Measurements from ENCODE around the gene KRT72. TPM values are rescaled to one million over a fixed set of nuclear protein-coding genes. Genes with fewer than 3 reads are reported as not detected.

Gene KRT72
- total RNA-seq, 1 experiment from 2014 or later: not detected

DNA sequence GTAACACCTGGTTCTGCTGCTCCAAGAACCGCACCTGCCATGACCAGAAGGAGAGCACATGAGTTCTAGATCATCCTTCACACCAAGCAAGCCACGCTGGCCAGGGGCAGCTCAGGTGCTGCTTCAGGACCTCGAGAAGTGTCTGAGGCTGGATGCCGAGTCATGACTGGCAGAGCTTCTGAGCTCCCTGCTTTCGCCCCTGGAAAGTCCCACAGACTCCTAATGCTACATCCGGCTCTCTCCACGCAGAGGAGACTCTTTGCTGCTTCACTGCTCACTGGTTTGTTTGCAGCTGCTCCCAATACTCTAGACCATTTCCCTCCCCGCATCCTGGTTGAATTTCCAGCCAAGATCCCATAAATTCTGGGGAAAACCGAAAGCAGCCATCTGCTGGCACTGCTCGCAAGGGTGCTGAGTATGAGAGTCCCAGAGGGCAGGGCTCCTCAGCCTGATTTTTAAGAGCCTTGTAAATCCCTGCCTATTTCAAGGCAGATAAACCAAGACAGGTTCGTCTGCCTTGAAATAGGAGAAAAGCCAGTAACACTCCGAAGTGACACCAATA is 49.3 kb upstream of the KRT72 start:
- peaks cover 21% of the 10 kb centered on the region for H3K27me3 Mint-ChIP-seq (ENCODE audit: low read depth)

More for the DNA sequence above, 49.3 kb upstream of the KRT72 start:
- H3K79me1 ChIP-seq (ENCODE audit: insufficient read depth, low read depth, low read length, poor library complexity, severe bottlenecking): no peaks in the 10 kb centered on the region
- H3K9me3 ChIP-seq (ENCODE audit: control insufficient read depth, low read depth, low read length): no peaks in the 10 kb centered on the region
- H3K9ac ChIP-seq (ENCODE audit: extremely low read depth, insufficient read length, low read length): no peak overlapping the region
- no CpG with 5 or more reads among the region's 12 CpGs for WGBS (ENCODE audit: extremely low coverage, insufficient read length, low lambda C conversion rate)
- TF ChIP-seq, protein P1, sequence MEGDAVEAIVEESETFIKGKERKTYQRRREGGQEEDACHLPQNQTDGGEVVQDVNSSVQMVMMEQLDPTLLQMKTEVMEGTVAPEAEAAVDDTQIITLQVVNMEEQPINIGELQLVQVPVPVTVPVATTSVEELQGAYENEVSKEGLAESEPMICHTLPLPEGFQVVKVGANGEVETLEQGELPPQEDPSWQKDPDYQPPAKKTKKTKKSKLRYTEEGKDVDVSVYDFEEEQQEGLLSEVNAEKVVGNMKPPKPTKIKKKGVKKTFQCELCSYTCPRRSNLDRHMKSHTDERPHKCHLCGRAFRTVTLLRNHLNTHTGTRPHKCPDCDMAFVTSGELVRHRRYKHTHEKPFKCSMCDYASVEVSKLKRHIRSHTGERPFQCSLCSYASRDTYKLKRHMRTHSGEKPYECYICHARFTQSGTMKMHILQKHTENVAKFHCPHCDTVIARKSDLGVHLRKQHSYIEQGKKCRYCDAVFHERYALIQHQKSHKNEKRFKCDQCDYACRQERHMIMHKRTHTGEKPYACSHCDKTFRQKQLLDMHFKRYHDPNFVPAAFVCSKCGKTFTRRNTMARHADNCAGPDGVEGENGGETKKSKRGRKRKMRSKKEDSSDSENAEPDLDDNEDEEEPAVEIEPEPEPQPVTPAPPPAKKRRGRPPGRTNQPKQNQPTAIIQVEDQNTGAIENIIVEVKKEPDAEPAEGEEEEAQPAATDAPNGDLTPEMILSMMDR (conservative IDR thresholded peaks at IDR 0.05): no peak
- H2BK15ac ChIP-seq (ENCODE audit: low read depth, low read length): no peak overlapping the region
- Mint-ChIP-seq H3K27ac (0 out of 7 replicates have a peak overlapping the region, but pooled peaks of 1 of the 3 experiments have one; percentile 39), H3K9me3 (peaks cover 2 to 9% of the 10 kb centered on the region in 2 experiments; a peak in 2 of 5 replicates), H3K4me3 (no peak overlapping the region), H3K36me3 (ENCODE audit: insufficient read depth in 1 of 3, low read depth in 3 of 3) (no peaks in the 10 kb centered on the region), H3K4me1 (no peaks in the 10 kb centered on the region)
- H3K14ac ChIP-seq (ENCODE audit: insufficient read depth, low read length): no peak overlapping the region
- H2BK12ac ChIP-seq (ENCODE audit: insufficient read length, low read depth, low read length): no peak overlapping the region
- H4K91ac ChIP-seq (ENCODE audit: insufficient read length, low read depth, low read length): no peak overlapping the region
- H2BK120ac ChIP-seq (ENCODE audit: low read depth, low read length, poor library complexity, severe bottlenecking): no peak overlapping the region
- H2AK5ac ChIP-seq (ENCODE audit: insufficient read length, low read length): no peak overlapping the region
- no peak overlapping the region for H4K5ac ChIP-seq (ENCODE audit: insufficient read length, low read depth, low read length)
- H3K4me1 ChIP-seq (ENCODE audit: insufficient read depth, low read length): no peaks in the 10 kb centered on the region
- H3K27ac ChIP-seq (ENCODE audit: insufficient read length, low read depth, low read length): no peak overlapping the region
- H2BK5ac ChIP-seq (ENCODE audit: insufficient read length, low read length): no peak overlapping the region
- peak; percentile 28 for DNase-seq
- no peak overlapping the region for H3K4me2 ChIP-seq (ENCODE audit: insufficient read depth, insufficient read length, low read length)
- H3K79me2 ChIP-seq (ENCODE audit: insufficient read depth, low read length): no peaks in the 10 kb centered on the region
- no peak overlapping the region for H3K56ac ChIP-seq (ENCODE audit: insufficient read length, low read depth, low read length)
- no peaks in the 10 kb centered on the region for H4K20me1 ChIP-seq (ENCODE audit: control insufficient read depth, insufficient read depth, insufficient read length)
- H2AFZ ChIP-seq (ENCODE audit: low read length): no peak overlapping the region
- no peak overlapping the region for H3K23ac ChIP-seq (ENCODE audit: insufficient read length, low read depth, low read length)
- no peak overlapping the region for H4K8ac ChIP-seq (replicated peaks; ENCODE audit: insufficient read length, low read depth, low read length)
- no peak overlapping the region for H3T11ph ChIP-seq (ENCODE audit: low read length)
- H3K18ac ChIP-seq (ENCODE audit: insufficient read length, low read depth, low read length): no peak overlapping the region
- no peak overlapping the region for H3K4ac ChIP-seq (ENCODE audit: low read depth, low read length)
- H2BK20ac ChIP-seq (ENCODE audit: low read depth, low read length, poor library complexity, severe bottlenecking): no peak overlapping the region
- H3K23me2 ChIP-seq (ENCODE audit: insufficient read length, low read depth, low read length, poor library complexity, severe bottlenecking): no peaks in the 10 kb centered on the region
- no peaks in the 10 kb centered on the region for H3K27me3 ChIP-seq (ENCODE audit: insufficient read depth, low read length)

Data from H9 (cell line).